Skin of body (tissue), 2 donors: ENCODE measurements around the gene KIF7. TPM values are rescaled to one million over a fixed set of nuclear protein-coding genes. Genes with fewer than 3 reads are reported as not detected.

Experiments
- DNase-seq: peaks from one replicate; lab custom pipeline; 2025; lab: John Stamatoyannopoulos, UW
- total RNA-seq: library from RNA; depleted of rRNA; stranded (reverse); fragments of >200 nt; gene quantifications from one replicate; pipeline ENCODE4 v1.2.3, GENCODE V29; 2014

Gene KIF7
- total RNA-seq, 1 donor from 2014 or later: 7.0 TPM

DNA sequence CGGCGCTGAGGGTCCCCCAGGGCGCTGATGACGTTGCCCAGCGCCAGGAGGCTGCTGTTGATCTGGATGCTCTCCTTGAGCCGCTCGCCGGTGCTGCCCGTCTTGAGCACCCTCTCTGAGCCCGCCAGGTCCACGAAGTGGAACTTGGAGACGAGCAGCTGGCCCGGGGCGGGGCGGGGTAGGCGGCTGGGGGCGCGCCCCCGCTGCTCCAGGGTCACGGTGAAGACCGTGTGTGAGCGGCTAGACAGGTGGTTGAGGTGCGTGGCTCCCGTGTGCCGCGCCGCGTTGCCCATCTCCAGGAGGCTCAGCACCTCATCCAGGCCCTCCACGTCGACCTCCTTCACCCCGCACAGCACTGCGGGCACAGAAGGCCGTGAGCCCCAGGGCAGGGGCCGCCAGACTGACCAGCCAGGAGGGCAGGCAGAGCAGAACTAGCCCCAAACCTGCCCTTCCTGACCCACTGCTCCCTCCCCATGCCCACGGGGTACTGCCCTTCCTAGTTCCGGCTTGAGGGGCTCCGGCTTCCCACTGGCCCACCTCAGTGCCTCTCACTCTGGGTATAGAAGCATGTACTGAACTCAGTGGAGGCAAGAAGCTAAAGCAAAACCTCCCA is 6.1 kb downstream of the KIF7 start:
- no peak for DNase-seq

DNA sequence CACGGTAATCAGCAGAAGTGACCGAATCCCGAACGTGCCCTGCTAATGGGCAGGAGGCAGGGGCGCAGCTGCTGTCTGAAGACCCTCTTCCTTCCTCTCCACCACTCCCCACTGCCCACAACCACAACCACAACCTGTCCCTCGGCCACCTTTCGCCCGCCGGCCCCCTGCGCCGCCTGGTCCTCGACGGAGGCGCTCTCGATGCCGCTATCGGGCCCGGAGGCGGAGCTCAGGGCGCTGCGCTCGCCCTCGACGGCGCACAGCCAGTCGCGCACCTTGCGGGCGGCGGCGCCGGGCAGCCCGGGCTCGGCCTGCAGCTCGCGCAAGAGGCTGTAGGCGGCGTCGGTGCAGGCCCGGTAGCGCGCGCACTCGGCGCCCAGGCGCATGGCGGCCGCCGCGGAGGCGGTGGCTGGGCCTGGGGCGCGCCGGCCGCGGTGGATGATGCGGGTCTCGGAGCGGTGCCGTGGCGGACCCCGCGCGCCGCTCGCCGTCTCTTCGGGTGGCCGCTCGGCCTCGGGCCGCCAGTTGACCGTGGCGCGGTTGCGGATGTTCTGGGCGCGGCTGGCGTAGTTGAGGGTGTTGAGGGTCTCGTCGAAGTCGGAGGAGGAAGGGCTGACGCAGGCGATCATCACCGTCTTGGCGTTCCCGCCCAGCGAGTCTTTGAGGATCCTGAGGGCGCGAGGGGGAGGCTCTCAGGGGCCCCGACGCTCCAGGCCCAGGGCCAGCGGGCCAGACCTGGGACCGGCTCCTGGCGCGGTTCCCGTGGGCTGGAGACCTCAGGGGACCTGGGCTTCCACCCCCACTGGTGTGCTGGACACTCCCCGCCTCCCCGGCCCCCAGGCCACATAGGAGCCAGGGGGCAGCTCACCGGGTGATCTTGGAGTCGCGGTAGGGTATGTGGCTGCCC is 6.9 kb downstream of the KIF7 start:
- DNase-seq: no peak

DNA sequence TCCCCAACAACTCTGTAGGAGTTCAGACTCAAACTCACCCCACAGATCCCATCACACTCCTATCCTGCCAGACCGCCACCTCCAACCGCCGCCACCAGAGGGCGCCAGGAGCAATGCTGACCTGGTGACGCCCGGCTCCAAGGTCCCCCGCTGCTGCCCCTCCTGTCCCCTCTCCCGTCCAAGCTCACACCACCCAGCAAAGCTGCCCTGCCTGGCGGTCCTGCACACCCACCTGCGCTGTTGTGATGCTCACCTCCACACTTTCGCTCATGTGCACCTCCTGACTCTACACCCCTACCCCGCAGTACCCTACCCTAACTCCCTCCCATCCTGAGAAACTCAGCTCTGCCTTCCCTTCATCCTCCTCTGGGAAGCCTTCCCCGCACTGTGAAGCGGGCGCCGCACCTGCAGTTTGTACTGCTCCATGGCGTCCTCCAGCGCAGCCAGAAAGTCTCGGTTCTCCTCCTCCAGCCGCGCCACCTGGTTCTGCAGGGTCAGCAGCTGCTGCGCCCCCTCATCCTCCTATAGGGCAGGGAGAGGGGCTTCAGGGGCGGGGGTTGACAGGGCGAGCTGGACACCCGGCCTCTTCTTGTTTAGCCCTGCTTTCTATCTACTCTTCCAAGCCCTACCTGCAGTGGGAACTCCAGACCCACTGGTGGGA is 7.9 kb downstream of the KIF7 start:
- no peak for DNase-seq

DNA sequence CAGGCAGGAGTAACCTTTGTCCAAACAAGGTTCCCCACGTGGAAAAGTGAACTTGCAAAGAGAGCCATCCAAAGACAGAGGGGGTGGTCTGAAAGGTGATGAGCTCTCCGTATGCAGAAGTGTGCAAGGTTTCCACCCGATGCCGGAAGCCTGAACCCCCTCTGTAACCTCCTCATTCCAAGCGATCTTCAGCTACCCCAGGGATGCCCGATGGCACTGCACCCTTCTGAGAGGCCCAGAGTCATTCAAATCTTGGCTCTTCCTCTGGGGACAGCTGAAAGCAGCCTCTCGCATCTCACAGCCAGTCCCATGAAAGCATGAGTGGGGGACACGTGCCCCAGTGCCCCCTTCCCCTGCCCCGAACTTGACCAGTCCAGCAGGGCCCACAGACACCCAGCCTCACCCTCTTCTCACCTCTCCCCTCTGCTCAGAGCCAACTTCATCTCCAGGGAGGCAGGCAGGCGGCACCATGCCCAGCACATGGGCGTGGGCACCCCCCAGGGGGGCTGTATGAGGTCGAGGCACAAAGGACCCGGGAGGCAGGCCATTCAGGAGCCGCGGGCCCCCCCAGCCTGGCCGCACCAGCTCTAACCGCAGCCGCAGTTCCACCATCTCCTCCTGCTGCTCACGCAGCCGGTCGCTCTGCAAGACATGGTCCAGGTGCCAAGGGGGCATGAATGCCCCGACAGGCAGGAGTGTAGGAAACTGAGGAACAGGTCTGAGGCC is 8.7 kb downstream of the KIF7 start:
- DNase-seq: no peak

DNA sequence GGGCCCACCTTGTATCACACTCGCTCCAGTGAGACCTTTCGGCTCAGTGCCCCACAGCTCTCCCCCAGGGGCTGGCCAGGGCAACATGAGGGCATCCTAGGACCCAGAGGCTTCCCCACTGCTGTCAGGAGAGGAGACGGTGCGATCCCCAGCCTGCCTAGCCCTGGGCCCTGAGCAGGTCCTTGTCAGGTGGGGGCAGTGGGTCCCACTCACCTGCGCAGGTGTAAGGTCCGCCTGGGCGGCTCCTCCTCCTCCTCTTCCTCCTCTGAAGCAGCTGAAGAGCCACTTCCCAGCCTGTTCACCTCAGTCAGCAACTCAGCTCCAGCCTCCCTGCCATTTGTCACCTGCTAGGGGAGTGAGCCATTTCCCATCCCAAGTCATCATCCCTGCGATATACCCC is 9.6 kb downstream of the KIF7 start:
- no peak for DNase-seq

DNA sequence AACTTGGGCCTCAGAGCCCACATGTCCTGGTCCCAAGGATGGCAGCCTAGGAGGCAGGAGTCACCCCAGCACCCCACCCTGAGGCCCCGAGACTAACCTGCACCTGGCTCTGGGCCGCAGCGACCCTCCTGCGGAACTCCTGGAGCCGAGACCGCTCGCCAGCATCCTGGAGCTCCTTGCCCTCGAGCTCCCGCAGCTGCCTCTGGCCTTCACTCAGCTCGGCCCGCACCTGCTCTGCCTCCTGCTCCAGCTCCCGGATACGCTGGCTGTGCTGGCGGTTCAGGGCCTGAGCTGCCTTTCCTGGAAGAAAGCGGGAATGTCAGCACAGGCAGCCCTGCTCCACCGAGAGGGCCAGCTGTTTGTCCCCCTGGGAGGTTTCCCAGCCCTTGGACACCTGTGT is 13.2 kb downstream of the KIF7 start:
- no peak for DNase-seq

DNA sequence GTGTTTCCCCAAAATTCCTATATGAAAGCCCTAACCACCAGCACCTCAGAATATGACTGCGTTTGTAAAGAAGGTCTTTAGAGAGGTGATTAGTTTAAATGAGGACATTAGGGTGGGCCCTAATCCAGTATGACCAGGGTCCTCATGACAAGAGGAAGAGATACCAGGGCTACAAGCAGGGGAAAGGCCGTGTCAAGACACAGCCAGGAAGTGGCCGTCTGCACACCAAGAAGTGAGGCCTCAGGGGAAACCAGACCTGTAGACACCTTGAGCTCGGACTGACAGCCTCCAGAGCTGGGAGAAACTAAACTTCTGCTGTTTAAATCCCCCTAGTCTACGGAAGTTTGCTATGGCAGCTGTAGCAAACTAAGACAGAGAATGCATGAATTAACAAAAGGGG is 14.2 kb downstream of the KIF7 start:
- no peak for DNase-seq

DNA sequence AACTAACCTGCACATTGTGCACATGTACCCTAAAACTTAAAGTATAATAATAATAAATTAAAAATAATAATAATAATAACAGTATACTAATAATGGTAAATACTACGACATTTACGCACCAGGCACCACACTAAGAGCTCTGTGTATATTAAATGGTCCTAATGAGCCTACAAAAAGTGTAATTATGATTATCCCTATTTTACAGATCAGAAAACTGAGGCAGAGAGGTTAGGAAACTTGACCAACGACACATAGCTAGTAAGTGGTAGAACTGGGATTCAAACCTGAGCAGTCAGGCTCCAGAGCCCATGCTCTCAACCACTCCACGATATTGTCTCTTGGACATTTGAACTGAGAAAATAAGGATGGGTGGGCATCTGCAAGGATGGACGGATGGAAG is 15.0 kb downstream of the KIF7 start:
- no peak for DNase-seq

DNA sequence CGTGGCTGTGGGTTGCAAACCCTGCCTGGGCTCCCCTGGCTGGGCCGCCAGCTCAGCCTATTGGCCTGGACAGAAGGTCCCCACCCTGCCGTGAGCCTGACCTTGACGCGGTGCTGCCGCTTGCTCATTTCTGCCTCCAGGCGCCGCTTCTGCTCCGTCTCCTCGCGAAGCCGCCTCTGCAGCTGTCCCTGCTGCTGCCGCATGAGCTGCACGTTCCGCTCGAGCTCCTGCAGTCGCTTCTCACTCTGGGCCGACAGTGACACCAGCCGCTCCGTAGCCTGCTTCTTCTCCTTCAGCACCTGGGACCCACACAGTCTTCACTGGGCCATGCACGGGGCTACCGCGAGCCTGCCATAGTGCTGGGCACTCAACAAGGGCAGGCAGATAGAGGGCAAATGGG is 21.7 kb downstream of the KIF7 start:
- no peak for DNase-seq

DNA sequence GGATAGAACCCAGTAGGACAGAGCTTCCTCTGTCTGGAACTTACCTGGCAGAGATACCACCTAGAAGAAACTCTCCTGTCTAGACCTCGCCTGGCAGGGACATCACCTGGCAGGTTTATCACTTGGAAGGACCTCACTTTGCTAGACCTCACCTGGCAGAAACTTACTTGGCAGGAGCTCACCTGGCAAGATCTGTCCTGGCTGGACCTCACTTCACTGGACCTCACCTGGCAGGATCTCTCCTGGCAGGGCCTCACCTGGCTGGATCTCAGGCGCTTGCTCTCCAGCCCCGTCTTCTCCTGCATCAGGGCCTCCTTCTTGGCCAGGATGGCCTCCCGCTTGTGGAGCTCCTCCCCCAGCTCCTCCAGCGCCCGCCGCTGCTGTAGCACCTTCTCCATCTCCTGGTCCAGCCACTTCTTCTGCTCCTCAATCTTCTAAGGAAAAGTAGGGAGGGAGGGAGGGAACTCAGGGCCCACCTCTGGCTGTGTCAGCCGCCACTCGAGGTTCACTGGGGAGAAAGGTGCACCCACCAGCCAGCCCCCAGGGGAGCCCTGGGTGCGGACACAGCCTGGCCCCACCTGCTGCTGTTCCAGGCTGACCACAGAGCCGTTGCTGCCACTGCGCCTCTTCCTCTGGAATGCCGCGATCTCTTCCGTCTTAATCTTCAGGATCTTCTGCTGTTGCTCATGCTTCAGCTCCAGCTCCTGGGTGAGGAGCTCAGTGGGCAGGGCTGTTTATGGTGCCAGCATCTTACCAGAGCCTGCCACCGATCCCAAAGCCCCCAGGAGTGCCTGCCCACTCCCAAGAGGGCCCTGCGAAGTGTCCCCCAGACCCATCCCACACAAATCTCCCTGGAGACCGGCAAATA is 22.5 kb downstream of the KIF7 start:
- DNase-seq: no peak

DNA sequence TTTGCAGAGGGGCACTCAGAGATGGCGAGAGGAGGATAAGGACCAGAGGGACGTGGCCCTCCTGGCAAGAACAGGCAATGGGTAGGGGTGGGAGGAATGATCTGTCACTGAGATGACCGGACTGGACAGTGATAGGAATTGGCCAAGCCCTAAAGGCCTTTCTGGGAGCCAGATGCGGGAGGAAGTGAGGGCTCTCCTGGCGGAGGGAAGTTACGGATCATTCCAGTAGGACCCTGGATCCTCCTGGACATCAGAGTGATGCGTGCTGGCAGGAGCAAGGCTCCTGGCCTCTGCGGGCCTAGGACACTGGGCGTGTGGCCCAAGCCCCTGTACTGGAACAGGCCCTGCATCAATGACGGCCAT is 23.4 kb downstream of the KIF7 start:
- no peak for DNase-seq

DNA sequence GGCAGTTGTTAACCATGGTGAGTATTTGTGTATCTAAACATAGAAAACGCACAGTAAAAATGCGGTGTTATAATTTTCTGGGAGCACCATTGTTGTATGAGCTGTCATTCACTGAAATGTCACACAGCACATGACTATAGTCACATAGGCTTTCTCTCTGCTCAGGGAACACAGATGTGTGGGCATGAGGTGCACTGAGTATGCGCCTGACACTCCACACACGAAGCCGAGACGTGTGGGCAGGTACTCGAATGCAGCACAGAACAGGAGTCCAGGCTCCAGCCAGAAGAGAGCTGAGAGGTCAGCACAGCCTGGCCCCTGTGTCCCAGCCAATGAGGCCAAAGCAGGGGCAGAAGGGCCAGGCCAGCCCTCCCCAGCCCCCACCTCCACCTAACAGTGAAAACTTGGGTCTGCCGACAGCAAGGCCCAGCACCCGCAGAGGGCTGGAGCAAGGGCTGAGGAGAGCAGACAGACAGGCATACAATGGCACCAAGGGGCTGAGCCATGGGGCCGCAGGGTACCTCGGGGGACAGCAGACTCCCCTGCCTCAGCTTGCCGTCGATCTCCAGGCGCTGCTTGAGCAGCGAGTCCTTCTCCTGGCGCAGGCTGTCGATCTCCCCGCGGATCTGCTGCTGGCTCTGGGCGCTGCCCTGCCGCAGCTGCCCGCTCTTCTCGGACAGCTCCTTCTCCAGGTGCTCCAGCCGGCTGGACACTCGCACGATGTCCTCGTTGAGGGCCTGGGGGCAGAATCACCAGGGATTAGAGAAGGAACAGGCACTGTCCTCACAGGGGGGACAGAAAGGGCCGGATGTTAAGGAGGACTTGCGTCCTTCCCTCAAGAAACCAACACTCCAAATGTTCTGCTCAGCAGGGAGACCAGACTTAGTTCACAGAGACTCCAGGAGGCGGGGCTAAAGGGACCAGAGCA is 24.0 kb downstream of the KIF7 start:
- no peak for DNase-seq

DNA sequence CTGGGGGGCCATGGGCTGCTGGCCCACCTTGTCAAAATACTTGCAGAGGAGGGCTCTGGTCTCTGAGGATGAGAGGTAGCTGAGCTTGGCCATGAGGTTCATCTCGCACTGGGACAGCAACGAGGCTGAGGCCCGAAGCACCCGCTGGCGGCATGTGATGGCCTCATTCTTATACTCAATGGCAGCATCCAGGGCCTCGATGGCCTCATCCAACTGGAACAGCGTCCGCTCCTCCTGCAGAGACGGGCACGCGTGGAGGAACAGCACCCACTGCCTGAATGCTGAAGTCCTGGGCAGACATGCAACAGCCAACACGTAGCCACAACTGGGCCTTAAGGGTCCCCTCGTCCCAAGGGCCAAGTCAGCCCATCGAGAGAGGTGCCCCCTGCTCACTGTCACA is 25.0 kb downstream of the KIF7 start:
- DNase-seq: no peak

DNA sequence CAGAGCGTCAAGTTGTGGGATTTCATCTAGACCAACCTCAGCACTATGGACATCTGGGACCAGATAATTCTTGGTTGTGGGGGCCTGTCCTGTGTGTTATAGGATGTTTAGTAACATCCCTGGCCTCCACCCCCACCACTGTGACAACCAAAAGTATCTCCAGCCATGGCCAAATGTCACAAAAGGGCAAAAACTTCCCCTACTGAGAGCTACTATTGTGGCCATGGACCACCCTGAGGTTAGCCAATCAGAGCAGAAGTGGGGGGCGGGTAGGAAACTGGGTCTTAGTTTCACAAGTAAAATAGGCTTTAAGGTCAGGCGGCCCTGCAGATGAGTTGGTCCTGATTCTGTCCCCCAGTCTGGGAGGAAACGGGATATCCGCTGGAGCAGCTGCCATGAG is 25.4 kb downstream of the KIF7 start:
- no peak for DNase-seq

DNA sequence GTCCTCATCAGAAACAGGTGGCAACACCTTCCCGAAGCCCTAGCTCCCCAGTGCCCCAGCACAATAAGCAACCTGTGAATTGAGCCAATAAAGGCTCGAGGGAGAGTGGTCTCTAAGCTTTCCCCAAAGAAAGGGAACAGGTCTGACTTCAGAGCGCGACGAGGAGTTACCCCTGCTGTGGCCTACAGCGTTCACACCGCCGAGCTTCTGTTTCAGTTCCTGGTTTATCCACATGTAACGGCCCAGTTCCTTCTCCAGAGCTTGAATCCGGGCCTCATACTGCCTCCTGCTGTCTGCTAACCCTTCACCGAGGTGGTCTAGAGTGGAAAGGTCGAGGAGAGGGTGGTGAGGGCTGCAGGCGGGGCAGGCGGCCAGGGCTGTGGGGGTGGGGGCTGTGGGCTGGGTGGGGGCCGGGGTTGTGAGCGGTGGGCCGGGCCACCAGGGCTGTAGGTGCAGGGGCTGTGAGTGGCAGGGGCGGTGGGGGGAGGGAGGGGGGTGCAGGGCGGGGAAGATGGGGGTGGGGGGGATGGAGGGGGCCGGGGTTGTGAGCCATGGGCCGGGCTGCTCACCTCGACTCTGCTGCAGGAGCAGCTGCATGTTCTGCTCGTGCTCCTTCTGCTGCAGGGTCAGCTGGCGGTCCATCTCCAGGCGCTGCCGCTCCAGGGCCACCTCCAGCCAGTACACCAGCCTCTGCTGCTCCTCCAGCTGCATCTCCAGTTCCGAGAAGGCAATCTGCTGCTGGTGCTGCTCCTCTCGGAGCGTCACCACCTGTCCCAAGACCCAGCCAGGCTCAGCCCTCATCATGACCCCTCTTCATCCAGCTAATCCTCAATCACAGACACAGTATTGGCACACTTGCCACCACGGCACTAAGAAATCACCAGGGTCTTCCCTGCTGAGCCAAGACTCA is 26.2 kb downstream of the KIF7 start:
- DNase-seq: no peak

DNA sequence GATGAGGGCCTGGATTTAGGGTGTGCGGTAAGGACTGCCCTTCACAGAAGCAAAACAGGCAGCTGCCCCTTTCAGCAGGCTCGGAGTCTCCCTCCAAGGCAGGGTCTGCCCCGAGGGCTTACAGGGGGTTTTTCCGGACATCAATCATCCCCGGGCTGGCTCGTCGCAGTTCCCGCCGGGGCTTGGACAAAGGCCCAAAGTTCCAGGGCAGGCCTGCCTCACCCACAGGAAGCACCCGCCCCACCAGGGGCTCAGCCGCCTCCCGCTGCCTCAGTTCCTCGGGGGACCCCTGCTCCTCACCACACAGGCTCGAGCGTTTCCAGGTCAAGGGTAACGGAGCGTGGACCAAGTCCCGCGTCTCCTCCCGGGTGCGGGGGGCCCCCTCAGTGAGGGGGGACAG is 27.0 kb downstream of the KIF7 start:
- DNase-seq: no peak

DNA sequence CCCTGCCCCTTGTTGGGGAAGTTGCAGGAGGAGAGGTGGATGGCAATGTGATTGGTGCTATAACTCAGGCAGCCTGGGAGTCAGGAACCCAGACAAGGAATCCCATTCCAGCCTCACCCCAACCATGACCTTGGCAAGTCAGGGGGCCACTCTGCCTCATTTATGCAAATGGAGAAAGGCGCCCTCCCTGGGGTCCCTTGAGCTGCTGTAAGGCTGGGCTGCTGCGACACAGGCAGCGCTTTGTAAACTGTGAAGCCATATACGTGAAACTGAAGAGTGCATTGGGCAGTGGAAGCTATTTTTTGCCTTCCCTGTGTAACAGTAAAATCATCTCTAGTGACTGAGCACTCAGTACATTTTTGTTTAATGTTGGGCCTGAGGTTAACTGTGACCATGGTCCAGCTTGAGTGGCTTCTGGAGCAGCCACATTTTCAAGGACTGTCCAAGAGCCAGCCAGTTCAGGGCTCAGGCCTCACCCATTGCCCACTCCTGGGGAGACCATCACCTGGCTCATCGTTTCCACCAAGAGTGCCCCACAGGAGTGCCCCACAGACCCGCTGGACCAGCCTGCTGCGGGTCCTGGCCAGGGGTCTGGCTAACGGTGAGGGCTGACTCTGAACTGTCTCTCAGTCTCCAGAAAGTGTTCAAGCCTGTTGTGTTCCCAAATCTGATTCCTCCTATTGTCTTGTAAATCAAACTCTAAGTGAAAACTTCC is 27.9 kb downstream of the KIF7 start:
- no peak for DNase-seq

DNA sequence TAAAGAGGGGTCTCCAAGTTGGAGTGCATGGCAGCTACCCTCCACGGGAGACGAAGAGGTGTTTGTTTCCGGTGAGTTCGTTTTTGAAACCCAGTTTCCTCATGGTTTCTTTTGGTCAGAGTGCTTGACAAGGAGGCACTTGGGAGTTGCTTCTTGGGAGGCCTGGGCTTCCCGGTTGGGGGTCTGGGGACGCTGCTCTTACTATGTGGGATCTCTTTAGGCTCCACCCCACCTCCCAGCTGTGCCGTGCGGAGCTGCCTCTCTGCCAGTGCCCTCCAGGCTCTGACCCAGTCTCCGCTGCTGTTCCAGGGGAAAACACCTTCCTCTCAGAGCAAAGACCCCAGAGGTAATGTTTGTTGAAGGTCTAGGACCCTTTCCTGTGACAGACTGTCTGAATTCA is 29.6 kb downstream of the KIF7 start:
- DNase-seq: no peak
